Hindlimb muscle (tissue), 1 donor: ENCODE data around the gene LCP2. TPM values are rescaled to one million over a fixed set of nuclear protein-coding genes. Genes with fewer than 3 reads are reported as not detected.
"Not testable (repeated sequence)": the region's sequence is repeated elsewhere in the genome, so short reads cannot be mapped to it uniquely, and the experiment has no call there.

Experiments
- DNase-seq: peaks from one replicate; pipeline ENCODE4 v3.0.0-alpha.2; 2013
- polyA plus RNA-seq: library from polyadenylated mRNA; unstranded; fragments of 120-200 nt; gene quantifications from one replicate; pipeline ENCODE4 v1.2.1, GENCODE V29; 2013; ENCODE audit not compliant: insufficient read length

LCP2 gene
- polyA plus RNA-seq, 1 donor: 7.4 TPM

DNA sequence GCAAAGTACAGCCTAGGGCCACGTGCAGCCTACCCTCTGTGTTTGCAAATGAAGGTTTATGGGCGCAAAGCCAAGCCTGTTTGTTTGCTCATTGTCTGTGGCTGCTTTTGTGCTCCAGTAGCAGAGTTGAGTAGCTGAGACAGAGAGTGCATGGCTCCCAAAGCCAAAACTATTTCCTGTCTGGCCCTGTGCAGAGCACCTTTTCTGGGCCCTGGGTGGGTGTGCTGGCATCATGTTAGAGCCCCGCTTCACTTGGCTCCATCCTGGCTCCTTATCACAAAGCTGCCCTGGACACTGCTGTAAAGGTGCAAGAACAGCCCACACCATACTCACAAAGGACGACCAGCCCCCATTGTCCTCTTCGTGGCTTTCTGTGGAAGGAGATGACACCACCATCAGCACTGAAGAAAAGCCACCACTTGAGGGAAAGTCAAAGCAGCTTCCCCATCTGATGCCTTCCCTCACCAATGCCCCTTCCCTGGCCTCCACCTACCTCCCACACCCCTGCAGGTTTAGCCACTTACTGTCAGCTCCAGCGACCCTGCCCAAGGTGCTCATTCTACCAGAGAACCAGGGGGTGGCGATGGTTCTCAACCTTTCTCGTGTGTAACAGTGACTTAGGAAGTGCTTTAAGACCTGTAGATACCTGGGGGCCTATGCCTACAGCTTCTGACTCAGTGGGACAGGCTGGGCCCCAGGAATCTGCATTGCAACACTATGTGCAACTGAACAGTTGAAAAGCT is 23.4 kb downstream of the LCP2 start:
- DNase-seq: no peak

DNA sequence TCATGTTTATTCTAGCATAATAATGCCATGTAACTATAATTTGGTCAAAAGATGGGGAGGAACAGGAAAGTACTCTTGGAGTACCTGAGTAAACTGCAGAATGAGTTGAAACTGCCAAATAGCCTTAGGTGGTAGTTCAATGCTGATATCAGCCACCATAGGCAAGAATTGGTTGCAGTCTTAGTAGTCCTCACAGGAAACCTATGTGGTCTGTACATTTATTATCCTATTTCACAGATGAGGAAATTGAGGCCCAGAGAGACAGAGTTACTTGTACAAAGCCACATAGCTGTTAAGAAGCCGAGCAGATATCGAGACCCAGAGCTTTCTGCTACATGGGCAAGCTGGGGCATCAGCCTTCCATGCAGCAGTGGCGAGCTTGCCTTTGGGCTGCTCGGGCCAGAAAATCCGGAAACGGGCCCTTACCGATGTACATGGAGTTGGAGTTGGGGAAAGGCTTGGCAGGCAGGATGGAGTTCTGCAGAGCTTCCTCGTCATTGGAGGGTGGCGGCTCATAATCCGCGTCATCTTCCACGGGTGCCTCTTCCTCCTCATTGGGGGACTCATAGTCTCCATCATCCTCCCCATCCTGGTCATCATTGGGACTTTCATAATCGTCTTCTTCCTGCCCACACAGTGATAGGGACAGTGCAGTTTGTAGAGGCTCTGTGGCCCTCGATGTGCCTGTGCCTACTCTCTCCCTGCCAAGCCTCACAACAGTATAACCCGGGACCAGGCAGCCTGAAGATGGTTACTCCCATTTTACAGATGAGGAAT is 27.1 kb downstream of the LCP2 start:
- no peak for DNase-seq

DNA sequence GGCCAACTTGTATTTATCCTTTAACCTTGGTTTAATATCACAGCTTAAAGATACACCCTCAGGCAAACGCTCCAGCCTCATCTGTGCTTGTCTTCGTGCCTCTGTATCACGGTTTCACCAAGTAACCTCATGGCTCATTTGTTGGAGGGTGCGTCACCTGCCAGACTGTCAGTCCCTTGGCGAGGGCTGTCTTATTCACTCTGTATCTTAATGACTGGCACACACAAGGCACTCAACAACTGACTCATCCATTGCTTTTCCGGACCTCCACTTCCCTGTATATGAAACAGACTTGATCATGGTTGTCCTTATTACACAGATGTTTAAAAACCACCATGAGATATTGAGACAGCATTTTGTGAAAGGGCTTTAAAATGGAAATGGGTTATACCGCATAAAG is 28.0 kb downstream of the LCP2 start:
- DNase-seq: no peak

DNA sequence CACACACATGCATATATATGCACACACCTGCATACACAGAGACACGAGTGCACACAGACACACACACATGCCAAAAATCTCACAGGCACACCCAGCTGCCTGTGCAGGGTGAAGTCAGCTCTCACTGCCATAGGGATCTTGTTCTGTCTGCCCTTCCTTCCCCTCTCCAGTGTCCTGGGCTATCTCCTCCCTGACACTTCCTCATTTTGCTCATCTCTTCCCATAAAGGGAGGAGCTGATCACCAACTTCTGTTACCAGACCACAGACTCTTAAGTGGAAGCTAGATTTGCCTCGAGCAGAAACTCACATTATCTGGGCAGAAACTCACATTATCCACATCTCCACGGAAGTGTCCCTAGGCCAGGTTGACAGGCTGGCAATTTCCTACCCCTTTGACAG is 28.7 kb downstream of the LCP2 start:
- no peak for DNase-seq

DNA sequence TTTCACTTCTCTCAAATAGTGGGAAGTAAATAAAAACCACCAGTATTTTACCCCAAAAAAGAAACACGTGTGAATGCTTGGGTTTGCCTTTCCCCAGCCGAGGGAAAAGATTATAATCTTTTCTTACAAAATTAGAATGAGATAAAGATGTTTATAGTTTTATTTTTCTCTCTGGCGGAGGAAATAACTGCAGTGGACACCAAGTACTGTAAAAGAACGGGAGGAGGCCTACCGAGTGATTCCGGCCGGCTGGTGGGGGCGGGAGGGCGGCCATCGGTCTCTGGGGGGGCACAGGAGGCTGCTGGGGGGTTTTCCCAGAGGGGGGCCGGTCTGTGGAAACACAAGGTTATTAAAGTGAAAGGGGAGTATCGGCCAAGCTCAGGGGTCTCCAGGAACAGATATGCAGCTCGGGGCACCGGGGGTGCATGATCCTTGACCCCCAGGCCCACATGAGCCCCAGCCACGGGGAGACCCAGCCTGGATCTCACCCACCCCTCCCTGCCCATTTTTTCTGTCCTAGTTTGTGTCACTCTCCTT is 29.4 kb downstream of the LCP2 start:
- no peak for DNase-seq

DNA sequence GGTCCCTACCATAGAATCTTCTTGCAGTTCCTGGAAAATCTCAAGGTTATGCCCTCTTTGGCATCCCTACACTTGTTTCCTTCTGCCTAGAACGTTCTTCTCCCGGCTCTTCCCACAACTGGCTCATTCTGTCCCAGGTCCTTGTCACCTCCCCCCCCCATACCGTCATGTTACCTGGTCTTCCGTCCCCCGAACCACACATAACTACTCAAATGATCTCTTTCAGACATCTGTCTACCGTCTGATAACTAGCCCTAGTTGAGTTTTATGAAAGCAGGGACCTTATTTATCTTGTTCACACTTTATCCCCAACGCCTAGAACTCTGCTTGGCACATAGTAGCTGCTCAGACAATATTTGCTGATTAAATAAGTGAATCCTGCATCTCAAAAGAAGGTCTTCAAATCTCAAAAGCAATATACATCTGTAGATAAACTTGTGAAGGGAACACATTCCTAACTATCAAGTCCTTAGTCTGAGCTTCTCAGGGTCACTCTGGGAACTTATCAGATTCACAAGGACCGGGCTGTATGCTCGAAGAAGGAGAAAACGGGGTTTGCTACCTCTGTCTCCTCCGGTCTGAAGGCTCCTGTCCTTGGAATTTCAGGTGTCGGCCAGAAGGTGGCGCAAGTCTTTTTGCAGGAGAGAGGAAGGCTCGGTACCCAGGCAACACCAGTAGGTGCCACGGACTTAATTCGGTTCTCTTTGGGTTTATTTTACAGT is 30.0 kb downstream of the LCP2 start:
- peak; percentile 75 for DNase-seq

DNA sequence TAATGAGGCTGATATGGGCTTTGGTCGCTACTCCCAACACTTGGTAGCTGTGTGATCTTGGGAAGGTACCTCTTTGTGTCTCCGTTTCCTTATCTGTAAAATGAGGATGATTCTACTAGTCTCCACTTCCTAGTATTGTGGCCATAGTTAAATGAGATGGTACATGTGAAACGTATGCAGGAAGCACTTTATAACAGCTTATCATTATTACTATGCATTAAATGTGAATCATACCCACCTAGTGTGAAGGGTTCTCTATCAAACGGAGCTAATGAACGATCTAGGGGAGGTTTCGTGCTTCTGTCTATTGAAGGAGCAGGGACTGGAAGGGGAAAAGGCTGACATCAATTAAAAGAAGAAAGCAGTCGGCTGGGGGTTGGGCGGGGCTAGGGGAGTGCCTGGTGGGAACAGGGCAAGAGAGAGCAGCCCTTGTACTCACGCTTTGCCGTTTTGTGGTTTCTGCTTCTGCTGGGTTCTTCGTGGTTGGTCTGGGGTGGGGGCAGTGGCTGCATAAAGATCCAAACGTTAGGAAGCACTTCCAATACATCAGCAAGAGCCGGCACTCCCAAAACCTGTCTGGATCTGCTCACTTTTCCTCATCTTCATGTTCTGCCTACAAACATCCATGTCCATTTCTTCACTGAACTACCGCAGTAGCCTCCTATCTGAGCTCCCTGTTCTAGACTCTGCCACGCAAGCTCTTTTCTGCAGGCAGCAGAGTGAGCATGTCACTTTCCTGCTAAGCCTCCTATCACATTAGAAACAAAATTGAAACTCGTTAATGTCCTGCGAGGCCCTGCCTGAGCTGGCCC is 30.8 kb downstream of the LCP2 start:
- DNase-seq: no peak

DNA sequence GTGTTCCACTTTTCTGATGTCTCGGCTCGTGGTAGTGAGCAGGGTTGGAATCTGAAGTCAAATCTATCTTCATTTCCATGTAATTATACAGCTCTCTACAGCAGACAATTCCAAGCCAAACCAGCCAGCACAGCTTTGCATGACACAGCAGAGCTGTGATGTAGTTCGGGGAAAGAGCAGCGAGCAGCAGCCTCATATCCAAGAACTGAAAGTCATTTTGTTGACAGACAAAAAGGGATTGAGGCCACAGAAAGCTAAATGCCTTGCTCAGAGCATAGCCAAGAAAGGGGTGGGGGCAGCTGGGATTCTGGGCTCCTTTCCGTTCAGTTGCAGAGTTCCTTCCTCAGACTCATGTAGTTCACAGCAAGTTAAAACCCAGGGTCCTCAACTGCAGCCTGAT is 32.1 kb downstream of the LCP2 start:
- peak; percentile 83 for DNase-seq

DNA sequence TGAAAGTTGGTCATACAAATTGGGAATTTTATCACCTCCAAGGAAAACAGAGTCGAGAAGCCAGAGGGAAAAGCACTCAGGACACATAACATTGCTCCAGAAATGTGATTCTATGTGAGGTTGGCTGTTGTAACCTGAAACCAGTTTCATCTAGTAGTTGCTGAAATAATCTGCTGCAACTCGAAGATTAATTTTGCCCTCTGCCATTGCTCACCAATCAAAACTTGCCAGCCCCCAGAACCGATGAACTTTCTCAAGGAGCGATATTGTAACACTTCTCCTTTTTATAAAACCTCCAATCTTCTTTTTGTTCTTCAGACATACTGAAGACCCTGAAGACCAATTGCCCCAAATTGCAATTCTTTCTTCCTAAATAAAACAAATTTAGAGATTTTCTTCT is 33.7 kb downstream of the LCP2 start:
- DNase-seq: no peak

DNA sequence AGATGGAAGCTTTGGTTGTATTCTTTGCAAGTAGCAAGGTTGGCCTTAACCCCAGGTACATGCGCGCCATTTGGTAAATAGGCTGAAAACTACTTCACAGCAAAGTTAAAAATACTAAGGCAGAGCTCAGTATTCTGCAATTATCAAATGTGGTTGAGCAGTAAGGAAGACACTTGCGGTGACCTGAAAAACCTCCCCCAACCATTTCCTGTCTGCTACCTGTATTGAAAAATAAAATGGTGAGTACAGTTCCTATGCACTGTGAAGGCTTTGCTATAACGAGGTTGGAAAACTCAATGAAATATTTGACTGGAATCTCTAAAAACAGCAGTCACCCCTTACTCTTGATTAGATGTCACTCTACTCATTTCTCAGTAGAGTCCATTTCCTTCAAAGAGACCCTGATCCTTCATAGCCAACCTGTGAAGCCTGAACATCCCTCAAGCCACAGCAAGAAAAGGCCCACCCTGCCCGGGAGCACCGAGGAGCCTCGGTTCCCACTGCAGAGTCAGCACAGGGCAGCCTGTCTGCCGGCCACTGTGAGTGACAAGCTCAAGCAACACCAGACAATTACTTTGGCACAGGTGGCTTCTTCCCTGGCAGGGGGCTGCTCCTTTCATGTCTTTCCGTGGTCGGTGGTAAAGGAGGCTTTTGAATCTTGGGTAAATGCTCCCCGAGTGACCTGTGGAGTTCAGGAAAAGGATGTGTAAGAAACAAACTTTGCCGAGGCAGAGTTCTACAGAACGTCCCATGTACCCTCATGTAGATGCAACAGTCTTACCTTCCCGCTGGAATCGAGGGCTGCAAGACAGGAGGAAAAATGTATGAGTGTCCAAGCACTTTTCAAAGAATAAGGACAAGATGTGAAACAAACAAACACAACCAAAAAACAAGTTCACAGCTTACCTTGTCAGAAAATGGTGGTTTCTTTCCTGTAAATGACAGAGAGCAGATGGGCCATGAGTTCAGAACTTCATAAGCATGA is 35.2 kb downstream of the LCP2 start:
- no peak for DNase-seq

DNA sequence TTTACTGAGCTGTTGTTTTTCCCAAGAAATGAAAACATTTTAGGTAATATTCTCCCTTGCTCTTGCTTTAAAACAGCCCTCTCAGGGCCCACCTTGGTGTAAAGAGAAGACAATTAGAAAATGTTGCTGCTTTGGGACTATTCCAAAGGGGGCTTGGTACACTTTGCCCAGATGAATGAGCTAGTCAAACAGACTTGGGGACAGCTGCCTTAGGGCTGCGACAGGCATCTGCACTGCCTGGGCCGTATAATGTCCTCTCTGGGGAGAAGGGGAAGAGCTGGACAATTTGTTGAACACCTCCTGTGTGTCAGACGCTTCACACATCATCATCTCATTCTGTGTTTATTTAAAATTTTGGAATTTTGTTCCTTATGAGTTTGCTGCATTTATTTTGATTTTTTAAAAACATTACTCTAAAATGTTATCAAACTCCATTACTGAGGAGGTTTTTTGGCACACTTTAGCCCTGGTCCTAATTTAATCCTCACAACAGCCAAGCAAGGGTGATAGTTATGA is 36.0 kb downstream of the LCP2 start:
- DNase-seq: no peak

DNA sequence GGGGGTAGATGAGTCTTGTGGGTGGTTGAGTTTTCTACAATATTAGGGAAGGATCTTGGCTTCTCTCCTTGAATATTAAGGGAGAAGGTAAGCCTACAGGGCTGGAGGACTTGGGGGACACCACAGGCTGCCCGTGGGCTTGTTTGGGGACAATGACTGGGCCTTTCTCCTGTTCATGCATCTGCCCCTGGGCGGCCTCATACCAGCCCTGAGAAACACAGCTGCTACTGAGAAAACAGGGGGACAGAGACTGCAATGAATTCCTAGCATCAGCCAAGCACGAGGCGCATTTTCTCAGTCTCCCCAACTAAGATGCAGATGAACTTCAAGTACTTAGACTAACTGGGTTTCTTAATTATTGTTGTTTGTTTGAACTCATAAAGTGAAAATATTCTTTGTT is 40.2 kb downstream of the LCP2 start:
- no peak for DNase-seq

DNA sequence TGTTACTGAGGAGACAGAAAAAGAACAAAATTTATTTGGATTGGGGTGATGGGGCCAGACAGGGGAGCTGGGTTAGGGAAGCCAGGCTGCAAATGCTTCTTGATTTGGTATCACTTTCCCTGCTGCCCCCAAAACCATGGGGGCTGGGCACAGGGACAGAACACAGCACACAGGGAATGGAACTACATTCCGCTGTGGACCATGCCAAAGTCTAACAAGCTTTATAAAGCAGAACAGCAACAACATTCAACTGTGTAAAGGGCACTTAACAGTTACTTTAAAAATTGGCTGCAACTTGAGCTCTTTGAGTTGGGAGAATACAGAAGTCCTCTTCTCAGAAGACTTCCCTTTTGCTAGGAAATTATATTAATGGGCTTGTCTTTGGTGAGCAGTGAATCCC is 41.0 kb downstream of the LCP2 start:
- DNase-seq: no peak

DNA sequence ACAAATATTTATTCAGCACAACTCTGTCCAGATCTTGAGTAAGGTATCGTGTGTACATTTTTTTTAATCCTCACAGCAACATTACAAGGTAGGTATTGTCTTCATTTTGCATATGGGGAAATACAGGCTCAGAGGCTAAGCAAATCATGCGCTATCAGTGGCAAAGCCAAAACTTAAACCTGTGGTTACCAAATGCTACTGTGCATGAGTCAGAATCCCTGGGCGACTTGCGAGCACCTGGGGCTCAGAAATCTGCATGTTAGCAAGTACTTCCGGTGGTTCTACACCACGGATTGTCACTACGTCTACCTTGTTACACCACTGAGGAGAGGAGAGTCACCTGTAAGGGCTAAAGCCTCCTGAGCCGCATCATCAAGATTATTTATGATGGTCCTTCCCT is 43.5 kb downstream of the LCP2 start:
- no peak for DNase-seq

DNA sequence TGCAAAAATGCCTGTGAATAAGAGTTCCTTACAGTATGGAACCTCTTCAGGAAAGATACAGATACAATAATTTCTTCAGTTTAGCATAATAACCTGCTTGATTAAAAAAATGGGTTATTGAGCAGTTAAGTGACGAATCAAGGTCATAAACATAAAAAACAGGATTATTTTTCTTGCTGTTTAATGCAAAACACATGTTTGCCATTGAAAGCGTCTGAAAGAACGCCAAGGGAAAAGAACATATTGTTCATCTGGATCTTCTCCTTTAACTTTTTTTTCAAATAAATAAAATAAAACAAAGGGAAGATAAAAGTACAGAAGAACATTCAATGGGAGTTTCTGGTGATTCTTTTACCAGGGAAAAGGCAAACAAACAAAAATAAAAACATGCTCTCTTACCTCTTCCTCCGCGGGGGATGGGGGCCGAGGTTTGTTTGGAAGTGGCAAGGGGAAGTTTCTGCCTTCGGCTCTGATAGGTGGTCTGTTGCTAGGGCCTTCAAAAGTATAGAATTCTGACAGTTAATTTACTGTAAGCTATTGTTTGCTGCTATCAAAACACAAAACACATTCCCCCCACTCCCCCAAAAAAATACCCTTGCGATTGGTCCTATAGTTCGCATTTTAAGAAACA is 44.7 kb downstream of the LCP2 start:
- peak; percentile 51 for DNase-seq

DNA sequence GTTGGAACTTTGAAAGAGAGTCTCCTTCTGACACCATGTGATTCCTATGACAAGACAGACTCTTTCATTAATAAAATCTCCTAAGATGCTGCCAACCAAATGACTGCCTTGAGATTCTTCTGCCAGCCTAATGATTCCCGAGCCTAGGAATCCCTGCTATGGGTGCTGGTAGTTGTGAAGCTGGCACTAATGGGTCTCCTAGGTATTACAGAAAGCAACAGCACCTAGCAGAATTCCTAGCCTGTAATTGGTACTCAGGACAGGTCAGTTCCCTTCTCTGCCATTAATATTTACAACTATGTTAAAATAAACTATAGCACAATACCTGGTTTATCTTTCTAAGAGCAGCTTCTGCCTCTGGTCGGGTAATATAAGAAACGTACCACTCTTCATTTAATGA is 45.5 kb downstream of the LCP2 start:
- DNase-seq: no peak

DNA sequence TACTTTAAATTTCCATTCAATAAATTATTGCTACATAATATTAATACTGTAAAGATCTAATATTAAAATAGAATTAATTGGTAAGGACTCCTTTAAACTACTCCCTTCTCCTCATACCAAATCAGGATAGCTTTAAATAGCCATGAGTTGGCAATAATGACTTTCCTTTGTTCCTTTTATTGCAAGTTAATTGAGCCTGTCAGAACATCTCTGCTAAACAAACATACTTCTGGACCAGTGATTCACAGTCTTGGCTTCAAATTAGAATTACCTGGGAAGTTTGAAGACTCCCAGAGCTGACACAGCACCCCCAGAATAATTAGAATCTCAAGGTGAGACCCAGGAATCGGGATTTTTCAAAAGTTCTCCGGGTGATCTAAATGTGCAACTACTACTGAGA is 46.1 kb downstream of the LCP2 start:
- no peak for DNase-seq

DNA sequence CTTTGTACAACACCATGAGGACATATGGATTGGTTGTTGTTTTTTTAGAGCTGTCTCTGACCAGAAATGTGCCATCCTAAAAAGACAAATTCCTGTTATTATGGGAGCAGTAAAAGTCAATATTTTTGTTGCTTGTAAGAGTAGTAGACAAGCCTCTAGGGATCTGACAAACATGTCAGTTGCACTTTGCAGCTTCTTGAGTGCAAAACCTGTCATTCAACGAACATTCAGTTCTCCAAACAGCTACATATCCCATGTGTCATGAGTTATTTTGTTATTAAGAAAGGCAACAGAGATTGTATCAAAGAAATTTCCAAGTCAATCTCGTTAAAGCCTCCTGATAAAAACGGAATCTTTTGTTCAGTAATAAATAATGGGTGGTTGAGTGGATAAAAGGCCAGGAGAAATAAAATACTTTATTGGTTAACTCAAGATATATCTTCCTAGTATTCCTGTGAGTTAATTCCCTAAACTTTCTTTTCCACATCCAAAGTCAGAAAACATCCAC is 46.7 kb downstream of the LCP2 start:
- DNase-seq: no peak

DNA sequence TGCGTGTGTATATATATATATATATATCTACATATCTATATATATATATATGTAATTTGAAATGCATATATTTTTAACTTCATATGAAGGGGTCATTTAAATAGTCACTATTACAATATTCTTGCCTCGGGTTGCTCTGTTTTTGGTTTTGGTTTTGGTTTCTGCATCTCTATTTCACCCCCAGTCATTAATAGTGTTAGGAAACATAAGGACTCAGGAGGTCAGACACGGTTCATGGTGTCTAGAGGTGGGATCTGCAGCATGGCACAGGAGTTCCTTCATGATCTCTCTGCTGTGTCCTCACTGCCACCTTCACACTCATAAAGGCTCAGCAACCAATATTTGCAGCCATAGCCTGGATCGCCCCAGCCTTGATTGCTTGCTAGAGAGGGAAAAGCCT is 48.2 kb downstream of the LCP2 start:
- DNase-seq: no peak

DNA sequence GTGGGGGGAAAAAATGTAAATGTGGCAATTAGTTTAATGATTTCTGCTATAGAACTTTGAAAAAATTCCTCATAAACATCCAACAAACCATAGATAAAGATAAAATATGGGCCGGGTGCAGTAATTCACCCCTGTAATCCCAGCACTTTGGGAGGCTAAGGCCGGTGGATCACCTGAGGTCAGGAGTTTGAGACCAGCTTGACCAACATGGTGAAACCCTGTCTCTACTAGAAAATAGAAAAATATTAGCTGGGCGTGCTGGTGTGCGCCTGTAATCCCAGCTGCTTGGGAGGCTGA is 48.7 kb downstream of the LCP2 start:
- not testable (repeated sequence) for DNase-seq
